K562 (cell line): ENCODE measurements around the gene TOP3A.

ENCODE experiments used
- CTCF ChIP-seq, 3 experiments: IDR thresholded peaks in 2 of 3; conservative IDR thresholded peaks in 1 of 3; 2 replicates each; pipeline ENCODE4 v1.5.1; 2011 to 2012; ENCODE audit warnings: low read length in 3 of 3, mild to moderate bottlenecking in 3 of 3, control low read depth in 2 of 3, improper control_type of control experiment in 1 of 3, inconsistent platforms in 1 of 3, low read depth in 1 of 3, mixed read lengths in 1 of 3, moderate library complexity in 1 of 3; ENCODE audit not compliant: insufficient read depth in 2 of 3
- EZH2 ChIP-seq: IDR thresholded peaks from 2 replicates; pipeline ENCODE4 v1.6.1; 2012; ENCODE audit warnings: low read depth, mild to moderate bottlenecking, inconsistent platforms, low read length, borderline replicate concordance
- PHB ChIP-seq: fragments of 250-450 bp; sonication (Bioruptor Pico); IDR thresholded peaks from 2 replicates; pipeline ENCODE4 v1.5.0; 2021
- POLR2AphosphoS5 ChIP-seq: IDR thresholded peaks from 2 replicates; pipeline ENCODE4 v1.6.1; 2011; ENCODE audit warnings: mild to moderate bottlenecking, low read depth, low read length, moderate library complexity; ENCODE audit not compliant: control insufficient read depth, insufficient read depth
- SAFB2 ChIP-seq: fragments of 200-400 bp; formaldehyde crosslinking; IDR thresholded peaks from 2 replicates; pipeline ENCODE4 v1.6.1; 2018; ENCODE audit warnings: borderline replicate concordance, low read length, low read depth, moderate library complexity; ENCODE audit not compliant: severe bottlenecking
- TF ChIP-seq, protein P1 (sequence below), 2 experiments: fragments of 450-650 bp; formaldehyde crosslinking in 1 of 2; IDR thresholded peaks; 2 replicates each; pipeline versions ENCODE4 v1.4.0 to v1.6.1; 2014 to 2020; ENCODE audit warnings: mild to moderate bottlenecking in 2 of 2, borderline replicate concordance in 1 of 2, low read depth in 1 of 2

GRCh38 chr17:18318771-18319450, 4.1 kb upstream of the TOP3A start:
- TF ChIP-seq, protein P1, sequence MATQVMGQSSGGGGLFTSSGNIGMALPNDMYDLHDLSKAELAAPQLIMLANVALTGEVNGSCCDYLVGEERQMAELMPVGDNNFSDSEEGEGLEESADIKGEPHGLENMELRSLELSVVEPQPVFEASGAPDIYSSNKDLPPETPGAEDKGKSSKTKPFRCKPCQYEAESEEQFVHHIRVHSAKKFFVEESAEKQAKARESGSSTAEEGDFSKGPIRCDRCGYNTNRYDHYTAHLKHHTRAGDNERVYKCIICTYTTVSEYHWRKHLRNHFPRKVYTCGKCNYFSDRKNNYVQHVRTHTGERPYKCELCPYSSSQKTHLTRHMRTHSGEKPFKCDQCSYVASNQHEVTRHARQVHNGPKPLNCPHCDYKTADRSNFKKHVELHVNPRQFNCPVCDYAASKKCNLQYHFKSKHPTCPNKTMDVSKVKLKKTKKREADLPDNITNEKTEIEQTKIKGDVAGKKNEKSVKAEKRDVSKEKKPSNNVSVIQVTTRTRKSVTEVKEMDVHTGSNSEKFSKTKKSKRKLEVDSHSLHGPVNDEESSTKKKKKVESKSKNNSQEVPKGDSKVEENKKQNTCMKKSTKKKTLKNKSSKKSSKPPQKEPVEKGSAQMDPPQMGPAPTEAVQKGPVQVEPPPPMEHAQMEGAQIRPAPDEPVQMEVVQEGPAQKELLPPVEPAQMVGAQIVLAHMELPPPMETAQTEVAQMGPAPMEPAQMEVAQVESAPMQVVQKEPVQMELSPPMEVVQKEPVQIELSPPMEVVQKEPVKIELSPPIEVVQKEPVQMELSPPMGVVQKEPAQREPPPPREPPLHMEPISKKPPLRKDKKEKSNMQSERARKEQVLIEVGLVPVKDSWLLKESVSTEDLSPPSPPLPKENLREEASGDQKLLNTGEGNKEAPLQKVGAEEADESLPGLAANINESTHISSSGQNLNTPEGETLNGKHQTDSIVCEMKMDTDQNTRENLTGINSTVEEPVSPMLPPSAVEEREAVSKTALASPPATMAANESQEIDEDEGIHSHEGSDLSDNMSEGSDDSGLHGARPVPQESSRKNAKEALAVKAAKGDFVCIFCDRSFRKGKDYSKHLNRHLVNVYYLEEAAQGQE (IDR thresholded peaks at IDR 0.05; ENCODE audit: borderline replicate concordance), result no peak
- TF ChIP-seq, protein P1 (CRISPR knock-in tag; IDR thresholded peaks at IDR 0.05; ENCODE audit: low read depth), result no peak
- TF ChIP-seq POLR2AphosphoS5 (no peak), CTCF (IDR thresholded peaks at IDR 0.05 in 2 of 3, conservative IDR thresholded peaks at IDR 0.05 in 1 of 3; ENCODE audit: insufficient read depth in 2 of 3, low read depth in 1 of 3, low read length in 3 of 3) (no peak), SAFB2 (no peak), EZH2 (no peak), PHB (CRISPR knock-in tag) (no peak)
